T-cell (primary cell): ENCODE data around the gene FAM72D. TPM values are rescaled to one million over a fixed set of nuclear protein-coding genes. Genes with fewer than 3 reads are reported as not detected.
A peak's percentile ranks its signal among the peaks of the same experiment; 100 is the strongest.
"Not testable (repeated sequence)": the region's sequence is repeated elsewhere in the genome, so short reads cannot be mapped to it uniquely, and the experiment has no call there.

Experiments used
- ATAC-seq, 4 experiments: fragments of 200-7000 bp in 3 of 4; fragments of 150-1000 bp in 1 of 4; cut with Tn5 transposase; replicated peaks in 1 of 4; 1 replicate in 3 of 4; 2 replicates in 1 of 4; pipeline ENCODE4 v1.10.0; 2021; ENCODE audit warnings: moderate library complexity in 3 of 4, mild to moderate bottlenecking in 2 of 4, moderate number of reproducible peaks in 1 of 4
- CTCF ChIA-PET, 2 donors: fragments of 300-600 bp; sonication (Branson Sonifier 250); formaldehyde crosslinking; loops; one replicate each; lab custom pipeline; 2022; ENCODE audit warnings: antibody characterized with exemption in 2 of 2; lab: Charles Lee
- POLR2A ChIA-PET, 2 donors: fragments of 300-600 bp; sonication (Branson Sonifier 250); formaldehyde crosslinking; loops; one replicate each; lab custom pipeline; 2022; ENCODE audit warnings: antibody characterized with exemption in 2 of 2; lab: Charles Lee
- DNase-seq, 35 experiments: peaks; one replicate each; pipeline versions ENCODE4 v3.0.0 to v3.0.0-alpha.2; 2013 to 2023
- H3K27ac ChIP-seq: one replicate; pipeline ENCODE4 v1.5.1; 2013; ENCODE audit warnings: low read length
- H3K27me3 ChIP-seq, 2 experiments: replicated peaks in 1 of 2; 1 replicate in 1 of 2; 2 replicates in 1 of 2; pipeline versions ENCODE4 v1.6.1 to v1.7.0; 2013; ENCODE audit warnings: low read length in 1 of 2, mixed read lengths in 1 of 2; ENCODE audit not compliant: control insufficient read depth in 2 of 2, insufficient read depth in 2 of 2; ENCODE audit errors: extremely low read depth in 1 of 2
- H3K36me3 ChIP-seq, 2 donors: 1 replicate in 1 of 2; 2 replicates in 1 of 2; pipeline versions ENCODE4 v1.6.1 to v1.7.0; 2013; ENCODE audit warnings: low read length in 1 of 2; ENCODE audit not compliant: control insufficient read depth in 2 of 2, insufficient read depth in 1 of 2; ENCODE audit errors: extremely low read depth in 1 of 2
- H3K4me1 ChIP-seq, 2 experiments: 1 replicate in 1 of 2; 2 replicates in 1 of 2; pipeline versions ENCODE4 v1.6.1 to v1.7.0; 2013; ENCODE audit warnings: low read length in 2 of 2, mixed read lengths in 1 of 2; ENCODE audit not compliant: insufficient read depth in 2 of 2, control insufficient read depth in 1 of 2; ENCODE audit errors: extremely low read depth in 1 of 2
- H3K4me3 ChIP-seq, 2 donors: 1 replicate in 1 of 2; 2 replicates in 1 of 2; pipeline versions ENCODE4 v1.5.1 to v1.7.0; 2013; ENCODE audit warnings: mild to moderate bottlenecking in 2 of 2, low read length in 1 of 2, moderate library complexity in 1 of 2; ENCODE audit not compliant: control insufficient read depth in 1 of 2; ENCODE audit errors: extremely low read depth in 1 of 2
- H3K9me3 ChIP-seq: 2 replicates; pipeline ENCODE4 v1.7.0; 2013
- H3K27ac Mint-ChIP-seq, 2 donors: one replicate each; pipeline ENCODE4 v1.8.0; 2020 to 2021; ENCODE audit warnings: mild to moderate bottlenecking in 2 of 2, mixed read lengths in 2 of 2
- H3K27me3 Mint-ChIP-seq, 2 donors: one replicate each; pipeline ENCODE4 v1.8.0; 2021 to 2022; ENCODE audit warnings: mixed read lengths in 2 of 2
- H3K36me3 Mint-ChIP-seq: one replicate; pipeline ENCODE4 v1.8.0; 2021; ENCODE audit warnings: mixed read lengths
- H3K4me1 Mint-ChIP-seq, 3 donors: one replicate each; pipeline ENCODE4 v1.8.0; 2020 to 2022; ENCODE audit warnings: mixed read lengths in 3 of 3, mild to moderate bottlenecking in 1 of 3
- H3K4me3 Mint-ChIP-seq, 3 donors: one replicate each; pipeline ENCODE4 v1.8.0; 2020 to 2022; ENCODE audit warnings: mild to moderate bottlenecking in 3 of 3, mixed read lengths in 3 of 3, moderate library complexity in 3 of 3
- H3K9me3 Mint-ChIP-seq, 3 donors: one replicate each; pipeline ENCODE4 v1.8.0; 2020 to 2022; ENCODE audit warnings: mixed read lengths in 3 of 3
- WGBS: methylation state at CpG from one replicate; pipeline ENCODE4 v1.1.5; 2013; ENCODE audit warnings: missing lambda C conversion rate; ENCODE audit not compliant: insufficient coverage; 5-methylcytosine and 5-hydroxymethylcytosine counted together
- total RNA-seq, 35 experiments: library from RNA in 6 of 35; stranded (reverse) in 6 of 35; fragments of 120-200 nt in 1 of 35; gene quantifications; one replicate each; pipeline versions ENCODE4 v1.2.1 to v1.2.4 and lab custom pipeline; 2013 to 2026

Gene FAM72D
- total RNA-seq, 5 donors from 2014 or later (not counting 1 experiment from before 2014, with no cell fraction given) = 0.09 TPM; not detected in 4

DNA sequence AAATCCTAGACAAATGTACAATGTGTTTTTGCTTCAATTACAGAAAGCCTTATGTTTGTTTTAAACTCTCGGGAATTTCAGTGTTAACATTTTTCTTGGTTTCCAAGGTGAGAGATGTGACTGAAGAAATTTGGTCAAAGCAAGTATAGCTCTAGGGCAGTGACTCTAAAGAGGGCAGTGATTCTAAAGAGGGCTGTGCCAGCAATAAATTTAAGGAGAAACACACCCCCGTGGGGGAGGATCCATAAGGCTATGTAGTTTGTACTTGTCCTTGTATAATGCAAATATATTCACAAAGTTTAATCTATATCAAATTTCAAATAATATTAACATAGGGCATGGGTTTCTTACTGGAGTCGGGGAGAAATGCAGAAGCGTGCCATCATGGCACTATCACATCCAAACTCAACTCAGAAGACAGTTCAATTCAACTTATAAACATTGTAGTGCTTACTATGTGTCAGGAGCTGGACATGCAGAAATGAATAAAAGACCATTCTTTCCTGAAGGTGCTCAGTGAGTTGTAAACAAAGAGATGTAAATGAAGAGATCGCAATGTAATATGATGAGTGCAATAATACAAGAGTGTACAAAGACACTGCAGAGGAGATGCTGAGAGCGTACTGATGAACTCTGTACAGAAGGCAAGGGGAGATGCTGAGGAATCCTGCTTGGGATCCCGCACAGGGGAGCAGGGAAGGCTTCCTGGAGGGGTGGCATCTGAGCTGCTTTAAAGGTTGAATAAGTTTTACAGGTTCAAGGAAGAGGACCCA lies 13.1 kb upstream of the FAM72D start:
- H3K9me3 ChIP-seq, POLR2A ChIA-PET, ATAC-seq, H3K36me3 Mint-ChIP-seq, H3K36me3 ChIP-seq, H3K4me1 ChIP-seq, H3K4me3 ChIP-seq, H3K27me3 ChIP-seq, H3K4me1 Mint-ChIP-seq, H3K27ac ChIP-seq, H3K27me3 Mint-ChIP-seq, DNase-seq, H3K4me3 Mint-ChIP-seq, CTCF ChIA-PET, H3K9me3 Mint-ChIP-seq, H3K27ac Mint-ChIP-seq: not testable (repeated sequence)
- no CpG with 5 or more reads among the region's 7 CpGs for WGBS

DNA sequence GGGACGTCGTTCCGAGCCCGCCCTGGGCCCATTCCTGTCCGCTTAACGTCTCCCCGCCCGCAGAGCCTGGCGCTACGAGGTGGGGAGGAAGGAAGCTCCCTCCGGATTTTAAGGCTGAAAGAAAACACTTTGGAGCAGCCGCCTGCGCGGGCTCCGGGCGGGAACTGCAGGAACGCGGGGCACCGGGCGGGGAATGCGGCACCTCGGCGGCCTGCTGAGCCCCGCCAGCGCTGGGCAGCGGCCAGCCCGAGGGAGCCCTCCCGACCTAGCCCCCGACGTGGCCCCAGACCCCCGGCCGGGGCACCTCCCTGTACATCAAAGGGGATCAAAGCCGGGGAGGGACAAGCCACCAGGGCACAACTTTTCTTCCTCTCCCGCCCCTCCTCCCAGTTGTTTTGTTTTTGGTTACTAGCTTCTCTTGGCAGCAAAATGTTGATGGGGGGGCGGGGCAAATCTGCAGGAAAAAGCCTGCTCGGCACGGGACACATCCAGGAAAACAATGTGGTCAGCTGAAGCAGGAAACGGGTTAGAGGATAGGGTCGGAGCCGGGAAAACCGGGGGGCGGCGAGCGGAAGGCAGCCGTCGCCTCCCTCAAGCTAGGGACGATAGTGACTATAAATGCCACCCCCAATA lies 2.1 kb upstream of the FAM72D start:
- H3K9me3 ChIP-seq, H3K9me3 Mint-ChIP-seq, H3K36me3 Mint-ChIP-seq, ATAC-seq, H3K36me3 ChIP-seq, H3K4me1 ChIP-seq, H3K27me3 ChIP-seq, CTCF ChIA-PET, H3K27me3 Mint-ChIP-seq, POLR2A ChIA-PET, H3K27ac ChIP-seq, H3K4me1 Mint-ChIP-seq: not testable (repeated sequence)
- peak in 6 of 35 experiments; percentile 0 to 5 (median 2) for DNase-seq
- Mint-ChIP-seq H3K27ac (peak overlapping the region in 1 of 2 donors; percentile 52), H3K4me3 (peak overlapping the region; percentile 75 to 88 (median 83))
- no CpG with 5 or more reads among the region's 47 CpGs for WGBS
- H3K4me3 ChIP-seq = peak overlapping the region in 1 of 2 donors; percentile 24

DNA sequence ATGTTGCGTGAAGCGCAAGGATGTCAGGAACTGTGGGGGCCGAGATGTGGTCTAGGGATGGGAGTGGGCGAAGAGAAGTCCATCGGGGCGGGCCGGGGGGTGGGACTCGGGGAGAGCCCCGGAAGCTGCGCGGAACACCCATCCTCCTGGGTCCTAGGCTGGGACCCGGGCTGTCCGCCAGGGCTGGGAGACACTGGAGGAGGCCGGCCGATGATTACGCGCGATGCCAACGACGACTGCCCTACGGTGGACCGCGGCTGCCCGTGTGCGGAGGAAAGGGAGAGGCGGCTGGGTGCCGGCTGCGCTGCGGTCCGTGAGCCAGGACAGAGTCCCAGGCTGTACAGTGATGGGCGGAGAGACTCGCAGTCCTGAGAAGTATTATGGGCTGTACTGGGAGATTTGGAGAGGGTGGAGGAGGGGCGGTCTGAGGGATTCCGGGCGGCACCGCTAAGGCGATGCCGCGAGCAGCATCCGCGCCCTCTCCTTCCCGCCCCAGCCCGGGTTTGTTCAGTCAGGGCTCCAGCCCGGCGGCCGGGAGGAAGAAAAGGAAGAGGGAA lies 1.0 kb upstream of the FAM72D start:
- H3K27ac ChIP-seq, H3K9me3 ChIP-seq, H3K27me3 Mint-ChIP-seq, H3K36me3 ChIP-seq, CTCF ChIA-PET, H3K4me1 Mint-ChIP-seq, H3K36me3 Mint-ChIP-seq, H3K4me1 ChIP-seq, POLR2A ChIA-PET, H3K27me3 ChIP-seq, H3K9me3 Mint-ChIP-seq, H3K27ac Mint-ChIP-seq: not testable (repeated sequence)
- peak overlapping the region in 1 of 2 donors; percentile 45 for H3K4me3 ChIP-seq
- DNase-seq = peak in 4 of 35 experiments; percentile 0 to 20 (median 3)
- peak in 3 of 4 experiments; percentile 1 to 3 (median 2) for ATAC-seq
- peak overlapping the region in 1 of 3 donors; percentile 56 for H3K4me3 Mint-ChIP-seq
- WGBS = no CpG with 5 or more reads among the region's 46 CpGs

DNA sequence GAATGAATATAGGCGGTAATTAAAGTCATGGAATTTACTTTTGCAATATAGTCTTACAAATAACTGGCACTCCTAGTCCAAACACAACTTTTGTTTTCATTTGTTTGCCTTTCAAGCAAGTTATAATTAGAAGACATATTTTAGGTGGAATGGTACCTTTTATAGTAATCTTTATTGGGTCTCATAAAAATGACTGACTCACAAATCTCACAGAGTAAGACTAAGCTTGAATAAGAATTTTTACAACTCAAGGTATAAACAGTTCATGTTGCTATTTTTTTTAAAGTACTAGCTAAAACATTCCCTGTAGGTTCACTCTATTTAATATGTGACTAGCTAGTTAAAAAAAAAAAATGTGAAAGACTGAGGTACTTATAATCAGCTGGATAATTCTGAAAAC lies 6.0 kb downstream of the FAM72D start:
- no CpG with 5 or more reads among the region's 1 CpG for WGBS
- H3K9me3 Mint-ChIP-seq, H3K27me3 ChIP-seq, H3K4me3 Mint-ChIP-seq, H3K27ac Mint-ChIP-seq, H3K36me3 Mint-ChIP-seq, ATAC-seq, DNase-seq, POLR2A ChIA-PET, H3K27ac ChIP-seq, H3K36me3 ChIP-seq, H3K4me1 Mint-ChIP-seq, CTCF ChIA-PET, H3K4me1 ChIP-seq, H3K27me3 Mint-ChIP-seq, H3K9me3 ChIP-seq, H3K4me3 ChIP-seq: not testable (repeated sequence)

DNA sequence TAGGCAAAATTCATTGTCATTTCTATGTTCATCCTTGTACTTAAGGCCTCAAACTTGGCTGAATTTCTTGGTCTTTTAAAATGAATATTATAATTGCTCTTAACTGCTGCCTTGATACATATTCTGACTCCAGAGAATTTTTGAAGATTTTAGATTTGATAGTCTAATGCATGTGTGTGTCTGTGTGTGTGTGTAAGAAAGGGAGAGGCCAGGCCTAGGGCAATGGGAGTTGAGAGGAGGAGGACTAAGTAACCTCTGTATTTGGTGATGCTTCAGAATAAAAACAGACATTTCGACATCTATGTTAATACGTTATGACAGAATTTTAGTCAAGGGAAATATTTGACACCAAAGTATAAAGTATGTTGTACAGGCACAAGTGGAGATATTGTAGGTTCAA lies 7.5 kb downstream of the FAM72D start:
- DNase-seq, H3K4me3 Mint-ChIP-seq, POLR2A ChIA-PET, H3K36me3 Mint-ChIP-seq, H3K4me1 Mint-ChIP-seq, H3K4me1 ChIP-seq, H3K27ac Mint-ChIP-seq, H3K27me3 ChIP-seq, H3K9me3 ChIP-seq, CTCF ChIA-PET, H3K27me3 Mint-ChIP-seq, H3K36me3 ChIP-seq, H3K27ac ChIP-seq, H3K9me3 Mint-ChIP-seq, ATAC-seq, H3K4me3 ChIP-seq: not testable (repeated sequence)
- no CpG with 5 or more reads among the region's 2 CpGs for WGBS

DNA sequence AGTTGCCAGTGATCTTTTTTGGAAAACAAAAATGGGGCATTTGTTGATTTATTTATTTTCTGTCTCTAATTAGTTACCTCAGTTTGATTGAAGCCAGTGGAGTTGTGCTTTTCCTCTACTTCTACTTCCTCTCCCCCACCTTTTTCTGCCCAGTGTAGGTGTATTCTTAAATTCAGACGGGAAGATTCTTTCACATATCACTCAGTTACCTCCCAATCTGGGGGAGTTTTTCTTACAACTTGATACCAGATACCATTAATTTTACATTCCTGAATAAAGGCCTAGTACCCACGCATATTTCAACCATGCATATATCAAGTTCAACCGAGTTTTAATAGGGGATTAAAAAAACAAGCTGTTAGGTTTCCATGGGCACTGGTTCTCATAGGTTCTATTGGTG lies 15.9 kb downstream of the FAM72D start:
- H3K27me3 Mint-ChIP-seq, DNase-seq, H3K4me3 Mint-ChIP-seq, POLR2A ChIA-PET, H3K36me3 ChIP-seq, H3K9me3 Mint-ChIP-seq, CTCF ChIA-PET, H3K9me3 ChIP-seq, H3K27me3 ChIP-seq, H3K27ac ChIP-seq, ATAC-seq, H3K4me1 ChIP-seq, H3K4me1 Mint-ChIP-seq, H3K27ac Mint-ChIP-seq, H3K4me3 ChIP-seq, H3K36me3 Mint-ChIP-seq: not testable (repeated sequence)
- no CpG with 5 or more reads among the region's 3 CpGs for WGBS
